ENCODE data around the gene NUP37. TPM values are rescaled to one million over a fixed set of nuclear protein-coding genes. Genes with fewer than 3 reads are reported as not detected.

The NUP37 gene, protein sequence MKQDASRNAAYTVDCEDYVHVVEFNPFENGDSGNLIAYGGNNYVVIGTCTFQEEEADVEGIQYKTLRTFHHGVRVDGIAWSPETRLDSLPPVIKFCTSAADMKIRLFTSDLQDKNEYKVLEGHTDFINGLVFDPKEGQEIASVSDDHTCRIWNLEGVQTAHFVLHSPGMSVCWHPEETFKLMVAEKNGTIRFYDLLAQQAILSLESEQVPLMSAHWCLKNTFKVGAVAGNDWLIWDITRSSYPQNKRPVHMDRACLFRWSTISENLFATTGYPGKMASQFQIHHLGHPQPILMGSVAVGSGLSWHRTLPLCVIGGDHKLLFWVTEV
- 30.1 and 35.4 TPM in 2 replicates for total RNA-seq

DNA sequence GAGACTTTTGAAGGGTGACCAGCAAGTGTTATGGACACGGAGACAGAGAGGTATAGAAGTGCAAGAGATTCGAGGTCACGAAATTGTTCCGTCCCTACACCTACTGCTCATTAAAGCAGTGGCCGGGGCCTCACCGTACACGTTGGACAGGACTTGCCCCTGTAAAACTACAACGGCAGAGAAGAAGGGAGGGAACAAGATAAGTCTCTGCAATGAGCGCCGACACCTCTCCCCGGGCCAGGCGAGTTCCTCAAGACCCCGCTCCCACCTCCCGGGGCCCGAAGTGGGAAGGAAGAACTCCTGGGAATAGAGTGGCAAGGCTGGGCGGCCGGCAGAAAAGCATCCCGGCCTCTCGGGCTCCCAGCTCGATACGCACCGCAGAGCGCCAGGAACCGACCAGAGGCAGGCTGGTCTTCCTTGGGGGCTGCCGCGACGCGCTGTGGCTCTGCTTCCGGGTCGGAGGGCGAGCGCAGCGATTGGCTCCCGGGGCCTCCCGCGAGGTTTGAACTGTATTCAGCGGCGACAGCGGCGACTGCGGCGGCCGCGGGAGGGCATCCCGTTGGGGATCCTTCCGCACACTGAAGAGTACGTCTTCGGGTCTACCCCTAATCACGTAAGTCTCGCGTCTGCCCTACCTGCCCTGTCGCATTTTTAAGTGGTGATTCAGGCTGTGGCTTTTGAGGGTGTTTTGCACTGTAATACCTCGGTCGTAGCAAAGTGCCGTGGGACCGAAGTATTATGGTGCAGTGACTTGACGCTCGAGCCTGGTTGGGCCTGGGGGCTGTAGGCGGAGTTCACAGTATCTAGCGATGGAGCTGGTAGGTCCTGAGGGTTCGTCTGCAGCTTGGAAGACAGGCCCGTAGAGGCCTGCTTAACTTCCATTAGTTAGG, at the start of gene NUP37, which contains the start of gene PARPBP:
Gene NUP37, minus strand, starts transcription at position 441 of the 890 bp plus-strand sequence. CDS start 1,596 bp downstream, outside the sequence.
Gene PARPBP, plus strand, starts transcription at position 510 of the 890 bp plus-strand sequence. CDS start 3,706 bp downstream, outside the sequence.

DNA sequence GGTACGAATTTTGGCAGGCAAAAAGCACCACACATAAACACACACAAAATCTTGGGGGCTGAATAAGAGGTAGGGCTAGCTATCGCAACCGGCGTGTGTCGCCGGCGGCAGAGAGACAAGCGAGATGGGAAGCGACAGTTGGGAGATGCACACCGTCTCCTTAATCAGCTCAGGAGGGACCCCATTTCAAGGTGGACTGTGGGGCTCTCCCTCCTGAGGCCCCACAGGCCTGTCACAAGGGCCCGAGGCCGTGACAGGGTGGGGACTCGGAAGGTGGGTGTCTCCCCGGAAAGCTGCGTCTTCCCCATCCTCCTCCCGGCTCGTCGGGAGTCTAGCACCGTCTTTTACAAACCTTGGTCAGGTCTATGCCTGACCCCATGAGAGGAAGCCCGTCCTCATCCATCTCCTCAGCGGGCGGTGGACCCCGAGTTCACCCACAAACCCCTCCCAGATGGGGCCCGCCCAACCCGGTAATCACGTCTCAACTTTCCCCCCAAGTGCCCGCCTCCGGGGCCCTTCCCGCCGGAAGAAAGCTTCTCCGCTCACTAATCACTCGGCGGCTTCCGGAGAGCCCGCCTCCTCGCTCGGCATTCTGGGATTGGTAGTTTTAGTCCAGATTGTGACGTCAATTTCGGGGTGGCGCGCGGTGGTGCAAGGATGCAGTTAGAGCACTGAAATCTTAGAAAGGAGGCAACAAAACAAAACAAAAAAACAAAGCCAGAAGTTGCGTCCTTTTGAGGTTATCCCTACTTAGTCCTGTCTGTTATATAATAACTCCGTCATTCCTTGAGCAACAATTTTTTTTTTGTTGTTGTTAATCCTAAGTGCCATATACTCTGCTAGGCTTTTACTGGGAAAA, 58.1 kb downstream of the NUP37 start, which contains the start of gene WASHC3:
Gene WASHC3, minus strand, starts transcription at position 432 of the 859 bp plus-strand sequence. Its CDS starts 29 bp downstream, at position 403.

Other genes with a start within 250 kb of the NUP37 start
- gene DRAM1, start 242.5 kb downstream of the NUP37 start, total RNA-seq: 17.3 and 47.0 TPM in 2 replicates
- gene WASHC3, start 58.1 kb downstream of the NUP37 start, total RNA-seq: 33.7 and 48.1 TPM in 2 replicates
- 11.5 and 12.0 TPM in 2 replicates for gene PARPBP, start 69 bp upstream of the NUP37 start, total RNA-seq
- gene PMCH, start 77.7 kb upstream of the NUP37 start, total RNA-seq: not detected in 2 replicates

Data from bladder microvascular endothelial cell (primary cell).